Nucleus accumbens (tissue), 56 donors: ENCODE results near the gene NR3C1.

Experiments
- DNase-seq, 56 donors: peaks; one replicate each; lab custom pipeline; 2025; lab: John Stamatoyannopoulos, UW

The NR3C1 gene

DNA sequence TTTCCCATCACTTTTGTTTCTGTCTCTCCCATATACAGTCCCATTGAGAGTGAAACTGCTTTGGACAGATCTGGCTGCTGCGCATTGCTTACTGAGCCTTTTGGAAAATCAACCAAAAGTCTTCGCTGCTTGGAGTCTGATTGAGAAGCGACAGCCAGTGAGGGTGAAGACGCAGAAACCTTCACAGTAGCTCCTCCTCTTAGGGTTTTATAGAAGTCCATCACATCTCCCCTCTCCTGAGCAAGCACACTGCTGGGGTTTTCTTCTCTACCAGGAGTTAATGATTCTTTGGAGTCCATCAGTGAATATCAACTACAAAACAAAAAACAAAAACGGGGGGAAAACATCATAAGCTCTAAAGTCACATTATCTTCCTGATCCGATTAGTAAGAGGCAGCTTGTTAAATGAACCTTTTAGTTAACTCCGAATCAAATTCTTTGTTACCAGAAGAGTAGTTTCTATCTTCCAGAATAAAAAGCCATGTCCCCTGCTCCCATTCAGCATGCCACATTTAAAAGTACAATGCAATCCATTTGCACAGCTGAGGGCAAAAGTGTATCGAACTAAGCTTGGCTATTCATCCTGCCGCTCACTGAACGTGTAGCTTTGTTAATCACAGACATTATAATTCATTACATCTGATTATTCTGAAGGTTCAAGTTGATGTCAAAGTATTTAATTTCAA, 2.8 kb downstream of the NR3C1 start:
- peak in 24 of 56 donors; percentile 1 to 71 (median 22) for DNase-seq

DNA sequence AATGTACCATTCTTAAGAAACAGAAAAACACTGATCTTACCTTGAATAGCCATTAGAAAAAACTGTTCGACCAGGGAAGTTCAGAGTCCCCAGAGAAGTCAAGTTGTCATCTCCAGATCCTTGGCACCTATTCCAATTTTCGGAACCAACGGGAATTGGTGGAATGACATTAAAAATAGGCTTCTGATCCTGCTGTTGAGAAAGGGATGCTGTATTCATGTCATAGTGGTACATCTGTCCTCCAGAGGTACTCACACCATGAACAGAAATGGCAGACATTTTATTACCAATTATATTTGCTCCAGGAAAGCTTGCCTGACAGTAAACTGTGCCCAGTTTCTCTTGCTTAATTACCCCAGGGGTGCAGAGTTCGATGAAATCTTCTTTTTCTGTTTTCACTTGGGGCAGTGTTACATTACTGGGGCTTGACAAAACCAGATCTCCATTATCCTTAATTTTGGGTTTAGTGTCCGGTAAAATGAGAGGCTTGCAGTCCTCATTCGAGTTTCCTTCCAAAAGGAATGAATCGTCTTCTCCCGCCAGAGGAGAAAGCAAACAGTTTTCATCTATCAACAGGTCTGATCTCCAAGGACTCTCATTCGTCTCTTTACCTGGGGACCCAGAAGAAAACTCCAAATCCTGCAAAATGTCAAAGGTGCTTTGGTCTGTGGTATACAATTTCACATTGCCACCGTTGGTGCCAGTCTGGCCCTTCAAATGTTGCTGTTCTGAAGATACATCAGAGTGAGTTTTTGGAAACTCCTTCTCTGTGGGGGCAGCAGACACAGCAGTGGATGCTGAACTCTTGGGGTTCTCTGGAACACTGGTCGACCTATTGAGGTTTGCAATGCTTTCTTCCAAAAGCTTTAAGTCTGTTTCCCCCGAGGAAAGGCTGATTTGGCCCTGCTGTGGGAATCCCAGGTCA, 3.6 kb downstream of the NR3C1 start:
- peak in 22 of 56 donors; percentile 8 to 71 (median 29) for DNase-seq

DNA sequence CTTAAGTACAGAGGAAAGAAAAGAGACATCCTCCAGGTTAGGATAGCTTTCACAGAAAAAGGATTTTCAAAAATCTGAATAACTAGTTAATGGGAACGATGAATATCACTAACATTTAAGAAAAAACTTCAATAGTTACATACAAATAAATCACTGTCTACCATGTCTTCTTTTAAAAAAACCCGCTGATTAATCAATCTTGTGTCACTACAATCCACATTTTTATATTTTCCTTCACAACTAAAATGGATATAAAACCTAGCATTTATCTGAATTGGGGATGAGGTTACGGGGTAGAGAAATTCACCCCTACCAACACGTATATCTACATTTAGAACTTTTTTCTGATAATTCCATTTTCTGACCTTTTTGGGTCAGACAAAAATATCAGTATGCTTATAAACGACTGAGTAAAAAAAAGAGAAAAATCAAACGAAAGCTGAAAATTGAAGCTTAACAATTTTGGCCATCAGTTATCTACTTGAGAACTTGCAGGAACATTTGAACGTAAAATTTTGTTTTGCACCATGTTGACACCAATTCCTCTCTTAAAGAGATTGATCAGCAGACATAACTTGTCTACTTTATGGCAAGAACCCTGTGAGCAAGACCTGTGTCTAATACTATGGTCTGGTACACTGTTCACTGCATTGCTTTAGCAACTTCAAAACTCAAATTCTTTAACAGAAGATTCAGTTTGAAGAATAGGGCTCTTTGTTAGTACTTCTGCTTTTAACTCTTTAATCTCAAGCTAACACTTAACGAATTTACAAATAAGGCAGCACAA, 4.8 kb downstream of the NR3C1 start:
- DNase-seq, result no peak

DNA sequence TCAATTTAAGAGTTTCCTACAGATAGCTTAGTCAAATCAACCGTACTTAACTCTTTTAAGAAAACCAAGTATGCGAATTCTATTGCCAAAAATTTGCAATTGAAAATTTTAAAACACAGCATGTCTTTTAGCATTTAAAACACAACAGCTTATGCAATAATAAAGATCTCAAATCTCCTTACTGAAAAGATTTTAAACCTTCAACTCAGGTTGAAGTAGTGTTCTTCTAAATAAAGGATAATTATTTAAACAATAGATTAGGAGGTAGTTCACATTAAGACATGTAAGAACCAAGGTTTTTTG, 5.5 kb downstream of the NR3C1 start:
- no peak for DNase-seq

DNA sequence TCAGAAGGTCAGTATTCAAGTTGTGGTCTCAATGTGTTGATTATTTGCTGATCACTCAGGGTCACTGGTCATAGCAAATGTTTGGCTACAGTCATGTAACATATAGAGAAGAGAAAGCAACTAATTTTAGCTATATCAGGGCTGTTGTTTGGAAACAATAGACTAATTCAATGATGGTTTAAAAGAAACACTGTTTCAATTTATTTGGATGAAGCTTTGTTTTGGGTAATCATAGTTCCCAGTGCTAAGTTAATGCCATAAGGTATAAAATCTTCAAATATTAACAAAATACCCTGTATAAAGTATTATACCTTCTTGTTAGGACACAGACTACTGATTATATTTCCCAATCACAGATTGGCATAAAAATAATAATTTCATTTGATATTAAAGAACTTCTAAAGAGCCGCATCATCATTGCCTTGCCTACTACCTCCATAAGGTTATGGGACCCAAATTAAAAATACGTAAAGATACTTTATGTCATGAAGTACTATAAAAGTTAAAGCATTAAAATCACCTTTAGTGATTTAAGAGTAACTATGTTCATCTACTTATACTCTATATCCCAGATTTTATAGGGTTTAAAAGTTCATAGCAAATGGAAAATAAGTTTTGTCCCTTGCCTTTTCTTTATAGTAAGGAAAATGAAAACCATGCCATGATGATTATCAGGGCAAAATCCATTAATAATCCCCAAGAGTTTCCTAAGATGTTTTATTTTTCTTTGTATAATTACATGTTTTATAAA, 6.0 kb downstream of the NR3C1 start:
- no peak for DNase-seq

DNA sequence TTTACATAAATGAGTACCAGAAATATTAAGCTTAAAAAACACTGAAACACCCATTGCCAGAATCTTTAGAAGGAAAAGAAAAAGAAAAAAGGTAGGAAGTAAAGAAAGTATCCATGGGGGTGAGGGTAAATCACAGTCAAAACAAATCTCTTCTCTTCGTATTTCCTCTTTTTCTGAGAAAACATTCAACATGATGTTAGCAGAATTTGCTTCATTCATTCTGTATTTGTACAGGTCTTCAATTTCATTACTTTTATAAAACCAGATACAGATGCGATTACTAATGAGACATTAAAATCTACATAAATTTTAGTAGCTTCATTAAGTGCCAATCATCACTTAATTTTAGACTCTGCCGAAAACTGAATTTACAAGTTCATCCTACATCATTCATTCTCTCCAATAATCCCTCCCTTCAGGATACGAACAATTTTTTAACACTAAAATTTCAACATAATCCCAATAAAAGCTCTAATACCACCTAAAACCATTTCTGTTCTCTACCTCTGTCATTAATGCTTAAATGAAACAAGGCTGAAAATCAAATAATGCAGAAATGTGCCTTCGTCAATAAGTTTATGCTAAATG, 7.0 kb downstream of the NR3C1 start:
- no peak for DNase-seq

DNA sequence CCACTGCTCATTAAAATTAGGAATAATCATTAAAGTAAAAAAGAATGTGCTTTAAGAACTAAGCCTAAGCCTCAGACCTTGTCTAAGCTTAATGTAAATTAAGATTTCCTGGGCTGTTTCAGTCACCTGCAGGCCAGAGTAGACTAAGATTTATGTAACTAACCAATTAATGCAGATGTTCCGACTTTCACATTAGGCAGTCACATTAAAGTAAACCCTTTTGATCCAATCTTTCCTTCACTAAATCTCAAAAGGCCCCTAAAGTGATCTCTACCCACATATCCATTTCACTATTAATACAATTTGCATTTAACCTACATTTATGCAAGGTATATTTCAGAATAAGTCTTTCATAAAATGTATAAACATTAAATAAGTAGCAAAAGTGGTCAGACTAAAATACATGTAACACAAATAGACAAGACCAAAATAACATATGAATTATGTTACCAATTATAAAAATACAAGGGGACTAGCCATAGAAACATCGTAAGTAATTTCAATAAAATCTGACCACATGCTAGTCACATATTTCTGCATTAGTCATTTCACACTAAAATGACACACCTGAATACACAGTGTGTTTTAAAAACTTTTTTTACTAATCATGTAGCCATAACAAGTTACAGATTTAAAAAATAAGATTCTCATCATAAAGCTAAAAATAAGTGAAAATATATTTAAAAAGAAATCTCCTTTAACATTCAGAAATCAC, 7.7 kb downstream of the NR3C1 start:
- DNase-seq, result no peak

DNA sequence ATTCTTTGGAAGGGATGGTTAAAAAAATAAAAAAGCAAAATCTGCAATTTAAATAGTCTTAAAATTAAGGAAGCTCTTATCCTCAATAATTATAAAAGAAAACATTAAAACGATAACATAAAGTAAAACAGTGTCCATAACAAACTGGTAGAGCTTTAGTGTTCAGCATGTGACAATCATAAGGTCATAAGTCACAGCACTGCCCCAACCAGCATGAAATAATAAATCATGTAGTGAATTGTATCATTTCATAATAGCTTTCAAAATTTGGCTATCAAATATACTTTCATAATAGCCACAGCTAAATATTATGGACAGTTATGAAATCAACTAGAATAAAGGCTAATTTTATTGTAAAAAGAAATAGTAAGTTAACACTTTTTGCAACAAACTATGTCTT, 10.0 kb downstream of the NR3C1 start:
- DNase-seq, result no peak

DNA sequence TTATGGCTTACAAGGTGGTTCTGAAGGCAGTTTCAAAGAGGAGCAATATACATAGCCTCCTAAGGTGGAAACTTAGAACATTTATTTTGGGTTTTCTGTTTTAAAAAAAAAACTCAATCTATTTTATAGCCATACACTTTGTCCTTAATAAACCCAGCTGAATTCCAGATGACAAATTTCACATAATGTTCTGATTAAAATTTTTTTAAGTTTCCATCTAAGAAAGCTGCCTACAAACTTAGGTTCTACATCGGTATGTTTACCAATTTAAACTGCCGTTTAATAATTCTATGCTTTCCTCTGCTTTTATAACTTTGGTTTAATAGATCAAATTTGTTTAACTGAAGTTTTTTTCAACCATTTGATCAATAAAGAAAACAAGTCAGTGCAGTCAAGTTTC, 12.5 kb downstream of the NR3C1 start:
- no peak for DNase-seq

DNA sequence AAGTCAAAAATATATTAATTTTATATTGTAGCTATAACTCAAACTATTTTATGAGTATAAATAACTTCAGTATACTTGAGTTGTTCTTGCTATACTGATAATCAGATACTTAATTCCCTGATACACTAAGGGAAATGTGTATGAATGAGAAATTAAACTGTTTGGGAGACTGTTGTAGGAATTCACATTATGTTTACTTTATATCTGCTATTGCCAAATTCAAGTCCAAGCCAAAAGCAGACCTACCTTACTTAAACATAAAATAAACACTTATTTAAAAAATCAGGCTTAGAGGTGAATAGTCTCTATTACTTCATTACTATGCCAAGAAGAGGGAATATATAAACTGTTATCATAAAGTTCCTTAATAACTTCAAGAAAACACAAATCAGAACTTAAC, 13.2 kb downstream of the NR3C1 start:
- DNase-seq, result no peak

DNA sequence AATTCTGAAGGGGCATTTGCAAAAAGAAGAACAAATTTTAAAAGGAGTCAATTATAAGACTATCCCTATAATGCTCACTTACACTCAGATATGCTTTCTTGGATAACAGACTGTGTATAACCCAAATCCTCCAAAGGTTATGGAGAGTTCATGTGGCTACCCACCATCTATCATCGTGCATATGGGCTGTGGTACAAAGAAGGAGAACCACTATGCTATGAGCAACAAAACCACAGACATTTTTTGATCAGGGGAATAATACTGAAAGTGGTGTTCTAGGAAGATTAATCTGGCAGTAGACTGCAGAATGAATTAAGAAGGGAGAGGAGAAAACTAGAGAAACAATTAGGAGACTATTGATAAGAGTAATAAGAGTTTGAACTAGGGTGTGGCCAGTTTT, 16.8 kb downstream of the NR3C1 start:
- DNase-seq, result no peak

DNA sequence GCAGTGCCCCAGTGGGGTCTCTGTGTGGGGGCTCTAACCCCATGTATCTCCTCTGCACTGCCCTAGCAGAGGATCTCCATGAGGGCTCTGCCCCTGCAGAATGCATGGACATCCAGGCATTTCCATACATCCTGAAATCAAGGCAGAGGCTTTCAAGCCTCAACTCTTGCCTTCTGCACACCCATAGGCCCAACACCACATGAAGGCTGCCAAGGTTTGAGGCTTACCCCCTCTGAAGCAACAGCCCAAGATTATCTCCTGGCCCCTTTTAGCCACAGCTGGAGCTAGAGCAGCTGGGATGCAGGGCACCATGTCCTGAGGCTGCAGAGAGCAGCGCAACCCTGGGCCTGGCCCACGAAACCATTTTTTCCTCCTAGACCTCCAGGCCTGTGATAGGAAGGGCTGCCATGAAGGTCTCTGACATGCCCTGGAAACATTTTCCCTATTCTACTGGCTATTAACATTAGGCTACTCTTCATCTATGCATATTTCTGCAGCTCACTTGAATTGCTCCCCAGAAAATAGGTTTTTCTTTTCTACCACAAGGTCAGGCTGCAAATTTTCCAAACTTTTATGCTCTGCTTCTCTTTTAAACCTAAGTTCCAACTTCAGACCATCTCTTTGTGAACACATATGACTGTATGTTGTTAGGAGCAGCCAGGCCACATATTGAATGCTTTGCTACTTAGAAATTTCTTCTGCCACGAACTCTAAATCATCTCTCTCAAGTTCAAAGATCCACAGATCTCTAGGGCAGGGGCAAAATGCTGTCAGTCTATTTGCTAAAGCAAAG, 18.4 kb downstream of the NR3C1 start:
- no peak for DNase-seq

DNA sequence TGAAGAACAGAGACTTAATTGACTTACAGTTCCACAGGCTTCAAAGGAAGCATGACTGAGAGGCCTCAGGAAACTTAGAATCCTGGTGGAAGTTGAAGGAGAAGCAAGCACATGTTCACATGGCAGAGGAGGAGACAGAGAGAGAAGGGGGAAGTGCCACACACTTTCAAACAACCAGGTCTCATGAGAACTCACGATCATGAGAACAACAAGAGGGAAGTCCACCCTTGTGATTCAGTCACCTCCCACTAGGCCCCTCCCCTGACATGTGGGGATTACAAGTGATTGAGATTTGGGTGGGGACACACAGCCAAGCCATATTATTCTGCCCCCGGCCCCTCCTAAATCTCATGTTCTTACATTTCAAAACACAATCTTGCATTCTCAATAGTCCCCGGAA, 19.5 kb downstream of the NR3C1 start:
- DNase-seq, result no peak

DNA sequence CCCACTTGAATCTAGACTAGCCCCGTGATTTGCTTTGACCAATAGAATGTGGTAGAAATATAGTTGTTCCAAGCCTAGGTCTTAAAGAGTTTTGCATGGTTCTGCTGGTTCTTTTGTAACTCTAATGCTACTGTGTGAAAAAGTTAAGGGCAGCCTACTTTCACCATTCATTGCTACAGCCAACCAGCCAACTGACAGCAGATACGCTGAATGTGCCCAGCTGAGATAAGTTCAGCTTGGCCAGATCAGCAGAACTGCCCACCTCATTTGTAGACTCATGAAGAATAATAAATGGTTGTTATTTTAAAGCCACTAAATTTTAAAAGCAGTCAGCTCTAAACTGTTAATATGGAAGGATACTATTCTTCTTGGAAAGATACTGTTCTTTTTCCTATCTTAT, 23.9 kb downstream of the NR3C1 start:
- no peak for DNase-seq

DNA sequence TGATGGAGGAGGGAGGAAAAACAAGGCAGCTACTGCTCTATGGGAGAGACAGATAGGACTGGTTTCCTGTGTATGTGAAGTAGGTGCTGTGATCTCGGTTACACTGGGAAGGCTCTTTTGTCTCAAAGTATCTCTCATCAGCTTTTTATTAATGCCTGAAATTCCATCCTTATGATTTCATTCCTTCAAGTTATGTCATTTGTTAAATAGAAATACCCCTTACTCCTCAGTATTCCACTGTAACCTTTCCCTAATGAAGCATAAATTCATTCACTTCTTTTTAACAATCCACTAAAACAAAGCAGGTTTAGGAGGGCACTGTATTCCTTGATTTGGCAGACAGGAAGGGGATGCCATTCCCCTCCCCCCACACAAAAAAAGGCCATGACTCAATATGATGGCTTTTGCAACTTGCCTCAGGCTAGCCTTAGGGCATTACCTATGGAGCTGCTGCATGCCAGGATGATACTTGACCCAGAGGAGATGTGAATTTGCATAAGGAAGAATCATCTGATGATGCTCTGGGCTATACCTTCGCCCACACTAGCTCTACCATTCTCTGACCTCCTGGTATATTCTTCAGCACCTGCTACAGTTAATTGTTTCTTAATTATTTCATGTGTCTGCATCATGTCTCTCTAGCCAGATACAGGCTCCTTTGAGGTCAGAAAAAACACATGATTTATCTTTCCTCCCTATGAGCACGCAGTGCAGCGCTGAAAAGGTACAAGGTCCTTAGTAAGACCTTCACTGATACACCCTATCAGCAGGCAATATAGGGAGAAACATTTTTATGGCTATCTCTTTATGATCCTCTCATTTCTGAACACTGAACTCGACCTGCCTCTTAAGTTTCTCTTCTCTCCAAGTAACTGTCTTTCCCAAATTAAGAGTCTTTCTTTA, 26.3 kb downstream of the NR3C1 start:
- no peak for DNase-seq

DNA sequence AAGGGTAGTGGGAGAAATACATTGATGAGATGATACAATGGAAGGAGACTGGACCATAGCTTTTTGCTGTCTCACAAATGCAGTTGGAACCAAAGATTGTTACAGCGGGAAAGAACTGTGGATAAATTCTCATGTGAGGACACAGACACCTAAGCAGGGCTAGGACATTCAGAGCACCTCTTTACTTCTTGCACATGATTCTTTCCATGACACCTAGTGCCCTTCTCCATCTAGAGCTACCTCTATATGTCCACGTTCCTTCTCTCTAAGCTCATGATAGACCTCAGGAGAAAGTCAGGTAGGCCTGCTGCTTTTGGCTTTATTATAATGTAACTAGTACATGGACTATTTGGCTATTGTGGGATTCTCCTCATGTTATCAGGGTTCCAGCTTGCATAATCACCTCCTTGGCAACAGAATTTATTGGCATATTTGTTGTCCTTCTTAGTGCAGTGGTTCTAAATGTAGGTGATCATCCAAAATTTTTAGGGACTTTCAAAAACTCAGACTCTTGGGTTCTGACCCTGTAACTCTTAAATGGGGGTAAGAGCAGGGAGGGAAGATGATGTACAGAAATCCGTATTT, 27.2 kb downstream of the NR3C1 start:
- DNase-seq, result no peak

DNA sequence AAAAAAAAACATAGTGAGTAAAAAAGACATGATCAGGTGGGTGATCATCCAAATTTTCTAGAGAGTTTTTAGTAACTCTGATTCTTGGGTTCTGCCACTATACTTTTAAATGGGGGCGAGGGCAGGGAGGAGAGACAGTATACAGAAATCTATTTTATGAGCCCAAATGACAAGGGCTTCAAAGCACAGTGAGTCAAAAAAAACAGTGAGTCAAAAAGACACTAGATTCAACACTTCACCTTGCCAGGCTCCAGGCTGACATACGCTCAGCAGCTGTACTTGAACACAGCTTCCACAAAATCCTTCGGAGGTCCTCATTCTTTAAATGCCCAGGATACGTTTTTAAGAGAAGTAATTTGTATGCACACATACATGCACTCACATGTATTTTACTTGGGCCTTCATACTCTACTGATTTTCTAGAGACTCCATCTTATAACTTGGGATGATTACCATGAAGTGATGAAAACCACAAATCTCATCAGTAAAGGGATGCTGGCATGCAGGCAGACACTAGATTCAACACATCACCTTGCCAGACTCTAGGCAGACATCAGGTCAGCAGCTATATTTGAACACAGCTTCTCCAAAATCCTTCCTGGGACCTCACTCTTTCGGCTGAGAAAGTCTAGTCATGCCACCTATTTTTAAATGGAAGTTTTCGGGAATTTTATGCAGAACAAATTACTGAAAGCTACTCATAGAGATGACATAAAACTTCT, 28.8 kb downstream of the NR3C1 start:
- peak in 5 of 56 donors; percentile 1 to 28 (median 3) for DNase-seq
